Endodermal cell (in vitro differentiated cells): ENCODE data around the gene CFAP97D2. TPM values are rescaled to one million over a fixed set of nuclear protein-coding genes. Genes with fewer than 3 reads are reported as not detected.

Experiments
- DNase-seq: peaks from one replicate; pipeline ENCODE4 v3.0.0-alpha.2; 2017
- H3K27ac ChIP-seq: 2 replicates; pipeline ENCODE4 v1.5.1; 2013; ENCODE audit warnings: mild to moderate bottlenecking, low read depth, low read length, moderate library complexity
- H3K27me3 ChIP-seq: 2 replicates; pipeline ENCODE4 v1.6.1; 2013; ENCODE audit warnings: mild to moderate bottlenecking, low read length, moderate library complexity; ENCODE audit not compliant: insufficient read depth, control insufficient read depth, poor library complexity, severe bottlenecking
- H3K36me3 ChIP-seq: 2 replicates; pipeline ENCODE4 v1.7.0; 2013; ENCODE audit warnings: mild to moderate bottlenecking, low read length, moderate library complexity; ENCODE audit not compliant: control insufficient read depth, insufficient read depth
- H3K4me1 ChIP-seq: one replicate; pipeline ENCODE4 v1.7.0; 2013; ENCODE audit warnings: low read length; ENCODE audit not compliant: control insufficient read depth, insufficient read depth
- H3K4me3 ChIP-seq: 2 replicates; pipeline ENCODE4 v1.5.1; 2013; ENCODE audit warnings: mild to moderate bottlenecking, low read length, moderate library complexity
- H3K9ac ChIP-seq: 2 replicates; pipeline ENCODE4 v1.6.1; 2013; ENCODE audit warnings: mild to moderate bottlenecking, low read length, moderate library complexity; ENCODE audit not compliant: poor library complexity, severe bottlenecking; ENCODE audit errors: extremely low read depth
- H3K9me3 ChIP-seq: 2 replicates; pipeline ENCODE4 v1.6.1; 2013; ENCODE audit warnings: mild to moderate bottlenecking, low read length, moderate library complexity; ENCODE audit not compliant: control insufficient read depth
- H3K27ac Mint-ChIP-seq: 2 replicates; pipeline ENCODE4 v1.8.0; 2020; ENCODE audit warnings: mixed read lengths
- H3K27me3 Mint-ChIP-seq: 2 replicates; pipeline ENCODE4 v1.8.0; 2021; ENCODE audit warnings: mild to moderate bottlenecking, mixed read lengths; ENCODE audit not compliant: insufficient read depth
- H3K36me3 Mint-ChIP-seq: 2 replicates; pipeline ENCODE4 v1.8.0; 2020; ENCODE audit warnings: low read depth, mixed read lengths
- H3K4me1 Mint-ChIP-seq: 2 replicates; pipeline ENCODE4 v1.8.0; 2020; ENCODE audit warnings: mixed read lengths
- H3K4me3 Mint-ChIP-seq: 2 replicates; pipeline ENCODE4 v1.8.0; 2020; ENCODE audit warnings: mild to moderate bottlenecking, moderate library complexity, mixed read lengths
- H3K9me3 Mint-ChIP-seq: 2 replicates; pipeline ENCODE4 v1.8.0; 2020; ENCODE audit warnings: mild to moderate bottlenecking, mixed read lengths
- WGBS, 2 experiments: methylation state at CpG; one replicate each; pipeline versions ENCODE4 v1.1.5 to v1.1.7; 2013; ENCODE audit warnings: missing lambda C conversion rate in 2 of 2, mixed read lengths in 1 of 2; ENCODE audit not compliant: insufficient coverage in 1 of 2, insufficient read length in 1 of 2; 5-methylcytosine and 5-hydroxymethylcytosine counted together
- total RNA-seq, 2 donors: library from RNA; stranded (reverse); fragmentation: NEBNext Ultra II Directional in 1 of 2; extraction: Animal tissue kit (Norgen Biotek cat#: 25700) in 1 of 2; gene quantifications; 2 replicates in 1 of 2; 3 replicates in 1 of 2; pipeline ENCODE4 v1.2.1, GENCODE V29; 2021
- TF ChIP-seq, protein P1 (sequence below): fragments of 200-600 bp; sonication (generic); conservative IDR thresholded peaks from 2 replicates; pipeline ENCODE4 v1.5.0; 2021; ENCODE audit warnings: antibody characterized with exemption, mild to moderate bottlenecking

The CFAP97D2 gene
- total RNA-seq, 2 donors from 2014 or later, result not detected

DNA sequence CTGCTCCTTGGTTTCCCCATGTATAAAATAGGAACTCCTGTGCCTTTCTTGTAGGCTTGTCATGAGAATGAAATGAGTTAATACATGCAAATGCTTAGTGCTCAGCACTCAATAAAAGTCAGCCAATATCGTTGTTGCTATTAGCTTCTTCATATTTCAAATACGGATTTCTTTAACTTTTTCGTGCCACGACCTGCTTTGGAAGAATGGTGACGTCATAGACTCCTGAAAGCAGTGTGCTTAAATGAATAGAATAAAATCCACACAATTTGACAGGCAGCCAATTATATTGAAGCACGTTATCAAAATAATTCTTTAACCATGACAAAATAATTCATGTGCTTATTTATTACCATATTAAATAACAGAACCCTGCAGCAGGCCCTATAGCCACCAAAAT lies 29.1 kb downstream of the CFAP97D2 start:
- no peak overlapping the region for H3K4me3 ChIP-seq
- peaks cover 22% of the 10 kb centered on the region for H3K9me3 ChIP-seq
- no peak for DNase-seq
- H3K9ac ChIP-seq, result no peak overlapping the region
- Mint-ChIP-seq H3K27me3 (no peaks in the 10 kb centered on the region), H3K4me1 (peaks cover 3% of the 10 kb centered on the region), H3K4me3 (no peak overlapping the region), H3K36me3 (no peaks in the 10 kb centered on the region), H3K27ac (no peak overlapping the region), H3K9me3 (peaks cover 27% of the 10 kb centered on the region)
- H3K27ac ChIP-seq, result no peak overlapping the region
- TF ChIP-seq, protein P1, sequence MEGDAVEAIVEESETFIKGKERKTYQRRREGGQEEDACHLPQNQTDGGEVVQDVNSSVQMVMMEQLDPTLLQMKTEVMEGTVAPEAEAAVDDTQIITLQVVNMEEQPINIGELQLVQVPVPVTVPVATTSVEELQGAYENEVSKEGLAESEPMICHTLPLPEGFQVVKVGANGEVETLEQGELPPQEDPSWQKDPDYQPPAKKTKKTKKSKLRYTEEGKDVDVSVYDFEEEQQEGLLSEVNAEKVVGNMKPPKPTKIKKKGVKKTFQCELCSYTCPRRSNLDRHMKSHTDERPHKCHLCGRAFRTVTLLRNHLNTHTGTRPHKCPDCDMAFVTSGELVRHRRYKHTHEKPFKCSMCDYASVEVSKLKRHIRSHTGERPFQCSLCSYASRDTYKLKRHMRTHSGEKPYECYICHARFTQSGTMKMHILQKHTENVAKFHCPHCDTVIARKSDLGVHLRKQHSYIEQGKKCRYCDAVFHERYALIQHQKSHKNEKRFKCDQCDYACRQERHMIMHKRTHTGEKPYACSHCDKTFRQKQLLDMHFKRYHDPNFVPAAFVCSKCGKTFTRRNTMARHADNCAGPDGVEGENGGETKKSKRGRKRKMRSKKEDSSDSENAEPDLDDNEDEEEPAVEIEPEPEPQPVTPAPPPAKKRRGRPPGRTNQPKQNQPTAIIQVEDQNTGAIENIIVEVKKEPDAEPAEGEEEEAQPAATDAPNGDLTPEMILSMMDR, result no peak
- no peaks in the 10 kb centered on the region for H3K36me3 ChIP-seq
- no peaks in the 10 kb centered on the region for H3K4me1 ChIP-seq
- no peaks in the 10 kb centered on the region for H3K27me3 ChIP-seq
- WGBS, 2 experiments, result 94 to 98% methylated on average over 5 to 6 of the region's 6 CpGs

DNA sequence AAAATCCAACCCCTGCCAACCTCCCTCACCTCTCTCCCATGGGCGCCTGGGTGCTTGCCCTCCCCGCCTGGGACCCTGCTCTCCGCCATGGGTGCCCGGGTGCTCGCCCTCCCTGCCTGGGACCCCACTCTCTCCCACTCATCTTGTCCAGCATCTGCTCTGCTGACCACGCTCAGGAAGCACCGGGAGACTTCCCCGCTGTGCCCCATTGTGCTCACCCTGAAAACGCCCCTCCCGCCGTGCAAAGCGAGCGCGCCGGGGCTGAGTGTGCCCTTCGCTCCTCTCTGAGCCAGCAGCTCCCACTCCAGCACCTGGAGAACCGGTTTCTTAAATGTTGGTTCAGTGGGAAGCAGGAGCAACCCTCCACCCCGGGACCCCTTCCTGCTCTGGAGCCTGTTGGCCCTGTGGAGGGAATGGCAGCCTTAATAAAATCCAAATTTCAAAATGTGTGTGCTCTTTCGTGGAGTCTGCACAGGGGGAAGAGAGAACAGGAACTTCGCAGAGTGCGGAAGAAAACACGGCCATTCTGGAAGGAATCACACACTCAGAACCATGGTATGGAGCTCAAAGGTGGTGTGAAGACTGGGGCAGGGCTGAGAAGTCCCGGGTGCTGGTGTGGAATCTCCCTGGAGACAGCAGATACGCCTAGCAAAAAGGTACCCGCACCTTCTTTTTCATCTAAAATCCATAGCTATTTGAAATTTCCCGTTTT lies 32.5 kb downstream of the CFAP97D2 start:
- Mint-ChIP-seq H3K36me3 (no peaks in the 10 kb centered on the region), H3K27ac (no peak overlapping the region), H3K4me3 (no peak overlapping the region), H3K9me3 (peaks cover 17% of the 10 kb centered on the region), H3K27me3 (no peaks in the 10 kb centered on the region), H3K4me1 (peaks cover 3% of the 10 kb centered on the region)
- 92 to 93% methylated on average over 21 to 26 of the region's 26 CpGs for WGBS, 2 experiments
- Histone ChIP-seq H3K4me1 (no peaks in the 10 kb centered on the region), H3K9me3 (peaks cover 19% of the 10 kb centered on the region), H3K27me3 (no peaks in the 10 kb centered on the region), H3K27ac (no peak overlapping the region), H3K36me3 (no peaks in the 10 kb centered on the region), H3K4me3 (no peak overlapping the region), H3K9ac (no peak overlapping the region)
- no peak for DNase-seq
- TF ChIP-seq, protein P1, result no peak

DNA sequence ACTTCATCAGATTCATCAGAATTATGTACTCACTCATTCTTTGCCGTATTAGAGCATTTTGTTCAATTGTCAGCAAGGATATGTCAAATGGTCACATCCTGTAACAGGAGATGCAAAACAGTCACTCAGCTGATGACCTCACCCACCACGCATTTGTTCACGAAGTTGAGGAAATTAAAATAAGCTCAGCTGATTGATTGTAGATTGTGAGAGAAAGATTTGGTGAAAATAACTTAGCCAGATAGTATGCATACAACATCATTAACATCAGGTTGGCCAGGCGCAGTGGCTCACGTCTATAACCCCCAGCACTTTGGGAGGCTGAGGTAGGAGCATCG lies 33.1 kb downstream of the CFAP97D2 start:
- Histone ChIP-seq H3K4me1 (no peaks in the 10 kb centered on the region), H3K4me3 (no peak overlapping the region), H3K9me3 (peaks cover 14% of the 10 kb centered on the region), H3K36me3 (no peaks in the 10 kb centered on the region), H3K9ac (no peak overlapping the region), H3K27ac (no peak overlapping the region), H3K27me3 (no peaks in the 10 kb centered on the region)
- no peak overlapping the region for H3K27ac Mint-ChIP-seq
- no peak for DNase-seq
- no peak overlapping the region for H3K4me3 Mint-ChIP-seq
- H3K27me3 Mint-ChIP-seq, result no peaks in the 10 kb centered on the region
- H3K9me3 Mint-ChIP-seq, result peaks cover 12% of the 10 kb centered on the region
- TF ChIP-seq, protein P1, result no peak
- H3K4me1 Mint-ChIP-seq, result peaks cover 3% of the 10 kb centered on the region
- 89 to 92% methylated on average over 4 to 6 of the region's 6 CpGs for WGBS, 2 experiments
- no peaks in the 10 kb centered on the region for H3K36me3 Mint-ChIP-seq
